Hepatocyte (in vitro differentiated cells): ENCODE measurements around the gene MAPK11.

Source experiments
- CTCF ChIP-seq: fragments of 200-600 bp; sonication (generic); IDR thresholded peaks from 2 replicates; pipeline ENCODE4 v1.5.1; 2016; ENCODE audit warnings: antibody characterized with exemption, mild to moderate bottlenecking; ENCODE audit not compliant: poor library complexity
- EZH2 ChIP-seq: fragments of 200-600 bp; sonication (generic); IDR thresholded peaks from 2 replicates; pipeline ENCODE4 v1.6.1; 2016; ENCODE audit warnings: antibody characterized with exemption, mild to moderate bottlenecking, borderline replicate concordance
- EZH2phosphoT487 ChIP-seq: fragments of 200-600 bp; sonication (generic); IDR thresholded peaks from one replicate; pipeline ENCODE4 v1.6.1; 2018; ENCODE audit warnings: antibody characterized with exemption, mild to moderate bottlenecking, low read depth, moderate library complexity; ENCODE audit not compliant: unreplicated experiment, severe bottlenecking

DNA sequence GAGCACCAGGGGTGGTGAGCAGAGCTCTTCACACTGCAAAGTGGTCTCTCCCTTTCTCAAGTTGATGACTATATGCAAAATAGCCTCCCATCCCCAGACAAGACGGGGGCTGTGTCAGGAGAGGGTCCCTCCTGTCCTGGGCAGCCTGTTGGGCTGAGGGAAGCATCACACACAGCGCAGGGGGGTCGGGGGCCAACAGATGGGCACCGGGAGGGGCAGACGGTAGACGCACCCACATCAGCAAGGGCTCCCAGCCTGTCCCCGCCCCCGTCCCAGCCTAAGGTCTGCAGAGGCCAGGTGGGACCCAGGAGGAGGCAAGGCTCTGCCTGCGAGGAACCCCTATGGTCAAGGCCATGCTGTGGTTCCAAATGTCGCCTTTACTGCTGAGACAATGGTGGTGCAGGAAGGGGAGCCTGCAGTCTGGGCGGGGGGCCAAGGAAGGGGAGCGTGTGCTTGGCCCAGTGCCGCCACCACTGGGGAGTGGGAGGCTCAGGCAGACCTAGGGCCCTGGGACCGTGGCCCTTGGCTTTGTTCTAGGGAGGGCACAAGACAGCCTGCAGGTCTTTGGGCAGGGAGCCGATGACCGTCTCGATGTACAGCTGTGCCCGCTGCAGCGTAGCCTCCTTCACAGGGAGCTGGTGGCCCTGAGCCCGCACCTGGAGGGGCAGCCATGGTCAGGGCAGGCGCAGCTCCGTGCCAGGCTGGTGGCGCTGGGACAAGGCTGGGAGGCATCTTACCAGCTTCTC, 41.6 kb upstream of the MAPK11 start:
- TF ChIP-seq CTCF (no peak), EZH2phosphoT487 (no peak), EZH2 (no peak)
